Uterus (tissue), 4 donors: ENCODE measurements around the gene KNOP1. TPM values are rescaled to one million over a fixed set of nuclear protein-coding genes. Genes with fewer than 3 reads are reported as not detected.
A peak's percentile ranks its signal among the peaks of the same experiment; 100 is the strongest.

Experiments
- DNase-seq, 2 donors: peaks; one replicate each; pipeline ENCODE4 v3.0.0-alpha.2; 2019 to 2020
- H3K27ac ChIP-seq, 2 donors: fragments of 200-600 bp; sonication (generic); 1 replicate in 1 of 2; 2 replicates in 1 of 2; pipeline ENCODE4 v1.5.1; 2016 to 2018
- H3K27me3 ChIP-seq, 2 donors: fragments of 200-600 bp; sonication (generic); one replicate each; pipeline ENCODE4 v1.5.1; 2018 to 2019; ENCODE audit warnings: control low read depth in 1 of 2
- H3K36me3 ChIP-seq, 2 donors: fragments of 200-600 bp; sonication (generic); one replicate each; pipeline ENCODE4 v1.5.1; 2019; ENCODE audit warnings: control low read depth in 1 of 2
- H3K4me1 ChIP-seq, 2 donors: fragments of 200-600 bp; sonication (generic); one replicate each; pipeline ENCODE4 v1.5.1; 2018 to 2019; ENCODE audit warnings: control low read depth in 1 of 2
- H3K4me3 ChIP-seq, 2 donors: fragments of 200-600 bp; sonication (generic); 1 replicate in 1 of 2; 2 replicates in 1 of 2; pipeline ENCODE4 v1.5.1; 2018 to 2019; ENCODE audit warnings: mild to moderate bottlenecking in 1 of 2
- H3K9me3 ChIP-seq, 2 donors: fragments of 200-600 bp; sonication (generic); one replicate each; pipeline ENCODE4 v1.5.1; 2019; ENCODE audit warnings: control low read depth in 1 of 2
- CTCF ChIP-seq, 4 experiments: fragments of 200-600 bp in 2 of 4; fragments of 450-650 bp in 2 of 4; sonication (generic) in 2 of 4; IDR thresholded peaks; one replicate each; pipeline ENCODE4 v1.5.1; 2016 to 2019; ENCODE audit warnings: antibody characterized with exemption in 4 of 4, mild to moderate bottlenecking in 2 of 4, moderate library complexity in 1 of 4
- POLR2A ChIP-seq, 2 donors: fragments of 450-650 bp; IDR thresholded peaks; one replicate each; pipeline ENCODE4 v1.6.1; 2016; ENCODE audit warnings: antibody characterized with exemption in 2 of 2, mild to moderate bottlenecking in 1 of 2, moderate library complexity in 1 of 2
- intact Hi-C: fragments of 100-400 bp; cut with DNase I; formaldehyde crosslinking; loops from one replicate; pipeline ENCODE4 v1.15.1; 2023; ENCODE audit warnings: low total_unique reads
- total RNA-seq, 4 donors: library from RNA; depleted of rRNA in 3 of 4; stranded (reverse); fragments of >200 nt in 3 of 4; gene quantifications; one replicate each; pipeline versions ENCODE4 v1.1.0 to v1.2.4, GENCODE V29; 2014 to 2023
- donor health status: DM: yes; HTN: yes; CAD: no.

KNOP1 gene
- total RNA-seq, 4 donors from 2014 or later: 1.5 to 20.5 (median 9.4) TPM

- H3K4me1 ChIP-seq: no peaks in the 10 kb centered on the region
- intact Hi-C loops: no loop called here
- no peak for DNase-seq
Measured at GRCh38 chr16:19749571-19750080, 31.6 kb upstream of the KNOP1 start.

GRCh38 chr16:19748389-19749168 lies 30.6 kb upstream of the KNOP1 start:
- H3K27ac ChIP-seq: peak overlapping the region in 1 of 2 donors; percentile 3
- no peaks in the 10 kb centered on the region for H3K9me3 ChIP-seq
- no peaks in the 10 kb centered on the region for H3K36me3 ChIP-seq
- no peak overlapping the region for H3K4me3 ChIP-seq
- no peaks in the 10 kb centered on the region for H3K4me1 ChIP-seq
- no peaks in the 10 kb centered on the region for H3K27me3 ChIP-seq
- intact Hi-C loops: no loop called here
- TF ChIP-seq CTCF (IDR thresholded peaks at IDR 0.05) (no peak), POLR2A (IDR thresholded peaks at IDR 0.05) (no peak)
- no peak for DNase-seq

More at GRCh38 chr16:19749571-19750080, 31.6 kb upstream of the KNOP1 start:
- H3K4me3 ChIP-seq: no peak overlapping the region
- H3K27ac ChIP-seq: peak overlapping the region in 1 of 2 donors; percentile 45
- no peaks in the 10 kb centered on the region for H3K9me3 ChIP-seq
- TF ChIP-seq CTCF (IDR thresholded peaks at IDR 0.05) (no peak), POLR2A (IDR thresholded peaks at IDR 0.05) (no peak)
- no peaks in the 10 kb centered on the region for H3K36me3 ChIP-seq
- H3K27me3 ChIP-seq: no peaks in the 10 kb centered on the region

GRCh38 chr16:19746561-19746960 lies 28.5 kb upstream of the KNOP1 start:
- intact Hi-C loops: no loop called here
- H3K27me3 ChIP-seq: no peaks in the 10 kb centered on the region
- TF ChIP-seq POLR2A (IDR thresholded peaks at IDR 0.05) (no peak), CTCF (IDR thresholded peaks at IDR 0.05) (no peak)
- H3K4me3 ChIP-seq: no peak overlapping the region
- H3K36me3 ChIP-seq: no peaks in the 10 kb centered on the region
- no peaks in the 10 kb centered on the region for H3K9me3 ChIP-seq
- H3K4me1 ChIP-seq: no peaks in the 10 kb centered on the region
- H3K27ac ChIP-seq: peak overlapping the region in 1 of 2 donors; percentile 5
- DNase-seq: no peak

- no peak for DNase-seq
- no peaks in the 10 kb centered on the region for H3K9me3 ChIP-seq
- no peaks in the 10 kb centered on the region for H3K36me3 ChIP-seq
- no peaks in the 10 kb centered on the region for H3K27me3 ChIP-seq
- no peak overlapping the region for H3K4me3 ChIP-seq
- H3K4me1 ChIP-seq: no peaks in the 10 kb centered on the region
- intact Hi-C loops: no loop called here
- peak overlapping the region in 1 of 2 donors; percentile 31 for H3K27ac ChIP-seq
- TF ChIP-seq POLR2A (IDR thresholded peaks at IDR 0.05) (no peak), CTCF (IDR thresholded peaks at IDR 0.05) (no peak)
Measured at GRCh38 chr16:19745286-19746010, 27.4 kb upstream of the KNOP1 start.

- no peak for DNase-seq
- Histone ChIP-seq H3K4me3 (no peak overlapping the region), H3K9me3 (no peaks in the 10 kb centered on the region), H3K27ac (peak overlapping the region in 1 of 2 donors; percentile 31), H3K4me1 (no peaks in the 10 kb centered on the region), H3K36me3 (no peaks in the 10 kb centered on the region), H3K27me3 (no peaks in the 10 kb centered on the region)
- TF ChIP-seq POLR2A (IDR thresholded peaks at IDR 0.05): no peak
- TF ChIP-seq CTCF (IDR thresholded peaks at IDR 0.05): no peak
- intact Hi-C loops: no loop called here
Measured at GRCh38 chr16:19744670-19745069, 26.6 kb upstream of the KNOP1 start.
